H9 (cell line): Measurements from ENCODE around the gene CYFIP1. TPM values are rescaled to one million over a fixed set of nuclear protein-coding genes. Genes with fewer than 3 reads are reported as not detected.

ENCODE experiments used
- DNase-seq: peaks from one replicate; pipeline ENCODE4 v3.0.0-alpha.2; 2017
- H2AFZ ChIP-seq: one replicate; pipeline ENCODE4 v1.6.1; 2013; ENCODE audit warnings: mild to moderate bottlenecking, low read length, control low read depth, moderate library complexity
- H2AK5ac ChIP-seq: 2 replicates; pipeline ENCODE4 v1.6.1; 2013; ENCODE audit warnings: low read length, control low read depth, mixed read lengths; ENCODE audit not compliant: insufficient read length
- H2BK120ac ChIP-seq: one replicate; pipeline ENCODE4 v1.6.1; 2013; ENCODE audit warnings: low read depth, mild to moderate bottlenecking, low read length, control low read depth, inconsistent platforms; ENCODE audit not compliant: poor library complexity, severe bottlenecking
- H2BK12ac ChIP-seq: 2 replicates; pipeline ENCODE4 v1.6.1; 2013; ENCODE audit warnings: low read length, control low read depth, mixed read lengths, low read depth; ENCODE audit not compliant: insufficient read length
- H2BK15ac ChIP-seq: 2 replicates; pipeline ENCODE4 v1.6.1; 2013; ENCODE audit warnings: low read depth, low read length, control low read depth
- H2BK20ac ChIP-seq: one replicate; pipeline ENCODE4 v1.6.1; 2013; ENCODE audit warnings: low read depth, mild to moderate bottlenecking, low read length, control low read depth, inconsistent platforms; ENCODE audit not compliant: poor library complexity, severe bottlenecking
- H2BK5ac ChIP-seq: 2 replicates; pipeline ENCODE4 v1.6.1; 2013; ENCODE audit warnings: low read length, control low read depth, mixed read lengths; ENCODE audit not compliant: insufficient read length
- H3K14ac ChIP-seq: 2 replicates; pipeline ENCODE4 v1.6.1; 2013; ENCODE audit warnings: low read length, control low read depth; ENCODE audit not compliant: insufficient read depth
- H3K18ac ChIP-seq: 2 replicates; pipeline ENCODE4 v1.6.1; 2013; ENCODE audit warnings: low read depth, mild to moderate bottlenecking, mixed read lengths, low read length, control low read depth; ENCODE audit not compliant: insufficient read length
- H3K23ac ChIP-seq: 2 replicates; pipeline ENCODE4 v1.6.1; 2013; ENCODE audit warnings: low read length, control low read depth, mixed read lengths, low read depth; ENCODE audit not compliant: insufficient read length
- H3K23me2 ChIP-seq: 2 replicates; pipeline ENCODE4 v1.6.1; 2013; ENCODE audit warnings: low read depth, mild to moderate bottlenecking, mixed read lengths, low read length, control low read depth; ENCODE audit not compliant: insufficient read length, poor library complexity, severe bottlenecking
- H3K27ac ChIP-seq: 2 replicates; pipeline ENCODE4 v1.5.1; 2013; ENCODE audit warnings: low read length, control low read depth, mixed read lengths, low read depth; ENCODE audit not compliant: insufficient read length
- H3K27me3 ChIP-seq: 2 replicates; pipeline ENCODE4 v1.6.1; 2013; ENCODE audit warnings: low read length, control low read depth, inconsistent platforms; ENCODE audit not compliant: insufficient read depth
- H3K4ac ChIP-seq: 2 replicates; pipeline ENCODE4 v1.6.1; 2013; ENCODE audit warnings: low read depth, mild to moderate bottlenecking, control low read depth, inconsistent platforms, low read length, moderate library complexity
- H3K4me1 ChIP-seq: 2 replicates; pipeline ENCODE4 v1.6.1; 2013; ENCODE audit warnings: low read length, control low read depth, inconsistent platforms; ENCODE audit not compliant: insufficient read depth
- H3K4me2 ChIP-seq: 2 replicates; pipeline ENCODE4 v1.6.1; 2013; ENCODE audit warnings: low read length, control low read depth, mixed read lengths; ENCODE audit not compliant: insufficient read length, insufficient read depth
- H3K56ac ChIP-seq: 2 replicates; pipeline ENCODE4 v1.6.1; 2013; ENCODE audit warnings: low read depth, mild to moderate bottlenecking, mixed read lengths, low read length, control low read depth; ENCODE audit not compliant: insufficient read length
- H3K79me1 ChIP-seq: 2 replicates; pipeline ENCODE4 v1.6.1; 2013; ENCODE audit warnings: low read depth, mild to moderate bottlenecking, moderate library complexity, low read length, control low read depth, inconsistent platforms; ENCODE audit not compliant: insufficient read depth, poor library complexity, severe bottlenecking
- H3K79me2 ChIP-seq: 2 replicates; pipeline ENCODE4 v1.6.1; 2013; ENCODE audit warnings: low read length, control low read depth, inconsistent platforms; ENCODE audit not compliant: insufficient read depth
- H3K9ac ChIP-seq: 2 replicates; pipeline ENCODE4 v1.6.1; 2013; ENCODE audit warnings: low read length, control low read depth, mixed read lengths; ENCODE audit not compliant: insufficient read length; ENCODE audit errors: extremely low read depth
- H3K9me3 ChIP-seq: one replicate; pipeline ENCODE4 v1.6.1; 2013; ENCODE audit warnings: low read depth, low read length, inconsistent platforms; ENCODE audit not compliant: control insufficient read depth
- H3T11ph ChIP-seq: one replicate; pipeline ENCODE4 v1.6.1; 2013; ENCODE audit warnings: mild to moderate bottlenecking, low read length, control low read depth, inconsistent platforms
- H4K20me1 ChIP-seq: one replicate; pipeline ENCODE4 v1.6.1; 2013; ENCODE audit not compliant: control insufficient read depth, insufficient read length, insufficient read depth
- H4K5ac ChIP-seq: 2 replicates; pipeline ENCODE4 v1.6.1; 2013; ENCODE audit warnings: low read depth, mild to moderate bottlenecking, mixed read lengths, low read length, control low read depth; ENCODE audit not compliant: insufficient read length
- H4K8ac ChIP-seq: replicated peaks from 2 replicates; pipeline ENCODE4 v1.6.1; 2013; ENCODE audit warnings: low read length, control low read depth, mixed read lengths, low read depth; ENCODE audit not compliant: insufficient read length
- H4K91ac ChIP-seq: 2 replicates; pipeline ENCODE4 v1.6.1; 2013; ENCODE audit warnings: low read depth, mild to moderate bottlenecking, moderate library complexity, mixed read lengths, low read length, control low read depth; ENCODE audit not compliant: insufficient read length
- H3K27ac Mint-ChIP-seq, 3 experiments: 2 replicates in 2 of 3; 3 replicates in 1 of 3; pipeline ENCODE4 v1.8.0; 2020 to 2021; ENCODE audit warnings: mixed read lengths in 3 of 3, mild to moderate bottlenecking in 1 of 3, moderate library complexity in 1 of 3
- H3K27me3 Mint-ChIP-seq: 2 replicates; pipeline ENCODE4 v1.8.0; 2021; ENCODE audit warnings: low read depth, mild to moderate bottlenecking, moderate library complexity, mixed read lengths
- H3K36me3 Mint-ChIP-seq, 3 experiments: 2 replicates in 2 of 3; 3 replicates in 1 of 3; pipeline ENCODE4 v1.8.0; 2020 to 2021; ENCODE audit warnings: low read depth in 3 of 3, mixed read lengths in 3 of 3; ENCODE audit not compliant: insufficient read depth in 1 of 3
- H3K4me1 Mint-ChIP-seq, 2 experiments: 2 replicates each; pipeline ENCODE4 v1.8.0; 2020; ENCODE audit warnings: mixed read lengths in 2 of 2
- H3K4me3 Mint-ChIP-seq, 2 experiments: 2 replicates in 1 of 2; 3 replicates in 1 of 2; pipeline ENCODE4 v1.8.0; 2020 to 2021; ENCODE audit warnings: mild to moderate bottlenecking in 2 of 2, mixed read lengths in 2 of 2, moderate library complexity in 1 of 2
- H3K9me3 Mint-ChIP-seq, 2 experiments: 2 replicates in 1 of 2; 3 replicates in 1 of 2; pipeline ENCODE4 v1.8.0; 2020; ENCODE audit warnings: mild to moderate bottlenecking in 2 of 2, mixed read lengths in 2 of 2, moderate library complexity in 1 of 2
- WGBS: extraction: QIAGEN DNeasy Blood & Tissue Kit; methylation state at CpG from one replicate; pipeline ENCODE4 v1.1.7; 2013; ENCODE audit warnings: missing lambda C conversion rate, low lambda C conversion rate, mixed read lengths; ENCODE audit not compliant: insufficient read length; ENCODE audit errors: extremely low coverage; 5-methylcytosine and 5-hydroxymethylcytosine counted together
- total RNA-seq: library from RNA; stranded (reverse); gene quantifications from 2 replicates; pipeline ENCODE4 v1.2.1, GENCODE V29; 2021
- TF ChIP-seq, protein P1 (sequence below): fragments of 200-600 bp; sonication (generic); conservative IDR thresholded peaks from 3 replicates; pipeline ENCODE4 v1.8.0; 2021; ENCODE audit warnings: antibody characterized with exemption, mild to moderate bottlenecking

CYFIP1 gene
- total RNA-seq, 1 experiment from 2014 or later, result 71.2 TPM

DNA sequence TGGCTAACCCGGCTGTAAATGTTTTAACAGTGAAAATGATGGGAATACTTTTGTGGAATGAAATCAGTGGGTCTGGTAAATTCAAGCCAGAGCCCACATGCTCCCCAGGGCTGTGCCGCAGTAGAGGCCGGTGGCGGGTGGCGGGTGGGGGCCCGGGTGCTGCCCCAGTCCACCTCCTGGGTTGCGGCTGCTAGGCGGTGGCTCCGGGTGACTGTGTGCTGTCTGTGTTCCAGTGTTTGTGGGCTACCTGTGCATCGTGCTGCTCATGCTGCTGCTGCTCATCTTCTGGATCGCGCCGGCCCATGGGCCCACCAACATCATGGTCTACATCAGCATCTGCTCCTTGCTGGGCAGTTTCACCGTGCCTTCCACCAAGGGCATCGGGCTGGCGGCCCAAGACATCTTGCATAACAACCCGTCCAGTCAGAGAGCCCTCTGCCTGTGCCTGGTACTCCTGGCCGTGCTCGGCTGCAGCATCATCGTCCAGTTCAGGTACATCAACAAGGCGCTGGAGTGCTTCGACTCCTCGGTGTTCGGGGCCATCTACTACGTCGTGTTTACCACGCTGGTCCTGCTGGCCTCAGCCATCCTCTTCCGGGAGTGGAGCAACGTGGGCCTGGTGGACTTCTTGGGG is 156.6 kb downstream of the CYFIP1 start:
- Mint-ChIP-seq H3K4me1 (peaks cover 15 to 24% of the 10 kb centered on the region in 2 experiments), H3K36me3 (peaks cover 28 to 52% (median 30%) of the 10 kb centered on the region in 3 experiments; a peak in 6 of 7 replicates), H3K4me3 (no peak overlapping the region), H3K27me3 (peaks cover under 1% of the 10 kb centered on the region; the same call in 1 of the 2 replicates), H3K27ac (no peak overlapping the region), H3K9me3 (no peaks in the 10 kb centered on the region)
- Histone ChIP-seq H3K56ac (no peak overlapping the region), H3K4me2 (no peak overlapping the region), H3K79me2 (no peaks in the 10 kb centered on the region), H3K23me2 (no peaks in the 10 kb centered on the region), H4K20me1 (peaks cover 3% of the 10 kb centered on the region), H2AK5ac (no peak overlapping the region), H4K91ac (no peak overlapping the region), H2BK120ac (no peak overlapping the region), H2AFZ (no peak overlapping the region), H2BK15ac (no peak overlapping the region), H3K23ac (no peak overlapping the region), H4K5ac (no peak overlapping the region), H3K79me1 (no peaks in the 10 kb centered on the region), H2BK5ac (no peak overlapping the region), H2BK20ac (no peak overlapping the region), H3K4ac (no peak overlapping the region), H3K9ac (no peak overlapping the region), H2BK12ac (no peak overlapping the region), H3K4me1 (peaks cover 9% of the 10 kb centered on the region; the same call in 1 of the 2 replicates), H3K27me3 (no peaks in the 10 kb centered on the region), H3K18ac (no peak overlapping the region), H3K27ac (no peak overlapping the region), H3T11ph (no peak overlapping the region), H3K14ac (no peak overlapping the region; the same call in 1 of the 2 replicates), H4K8ac (no peak overlapping the region), H3K9me3 (no peaks in the 10 kb centered on the region)
- no peak for DNase-seq
- no CpG with 5 or more reads among the region's 29 CpGs for WGBS
- TF ChIP-seq, protein P1, sequence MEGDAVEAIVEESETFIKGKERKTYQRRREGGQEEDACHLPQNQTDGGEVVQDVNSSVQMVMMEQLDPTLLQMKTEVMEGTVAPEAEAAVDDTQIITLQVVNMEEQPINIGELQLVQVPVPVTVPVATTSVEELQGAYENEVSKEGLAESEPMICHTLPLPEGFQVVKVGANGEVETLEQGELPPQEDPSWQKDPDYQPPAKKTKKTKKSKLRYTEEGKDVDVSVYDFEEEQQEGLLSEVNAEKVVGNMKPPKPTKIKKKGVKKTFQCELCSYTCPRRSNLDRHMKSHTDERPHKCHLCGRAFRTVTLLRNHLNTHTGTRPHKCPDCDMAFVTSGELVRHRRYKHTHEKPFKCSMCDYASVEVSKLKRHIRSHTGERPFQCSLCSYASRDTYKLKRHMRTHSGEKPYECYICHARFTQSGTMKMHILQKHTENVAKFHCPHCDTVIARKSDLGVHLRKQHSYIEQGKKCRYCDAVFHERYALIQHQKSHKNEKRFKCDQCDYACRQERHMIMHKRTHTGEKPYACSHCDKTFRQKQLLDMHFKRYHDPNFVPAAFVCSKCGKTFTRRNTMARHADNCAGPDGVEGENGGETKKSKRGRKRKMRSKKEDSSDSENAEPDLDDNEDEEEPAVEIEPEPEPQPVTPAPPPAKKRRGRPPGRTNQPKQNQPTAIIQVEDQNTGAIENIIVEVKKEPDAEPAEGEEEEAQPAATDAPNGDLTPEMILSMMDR, result no peak
